ENCODE data around the gene MKS1.
A peak's percentile ranks its signal among the peaks of the same experiment; 100 is the strongest.

Gene MKS1

DNA sequence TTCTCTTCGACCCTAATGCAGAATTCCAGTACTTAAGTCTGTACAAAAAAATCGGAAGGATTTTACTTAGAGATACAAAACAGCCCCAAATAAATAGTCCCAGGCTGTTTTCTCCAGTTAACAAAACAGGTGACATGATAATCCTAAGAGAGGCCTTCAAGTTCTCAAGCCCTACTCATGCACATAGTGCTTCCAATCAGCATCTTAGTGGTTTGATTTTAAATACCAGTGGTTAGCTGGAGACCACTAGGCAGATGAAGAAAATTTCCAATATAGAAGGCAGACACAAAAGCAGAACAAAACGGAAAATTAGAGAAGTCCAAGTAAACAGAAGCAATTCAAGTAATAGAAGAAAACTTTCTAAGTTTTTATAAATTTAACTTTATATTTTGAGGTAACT is 57.5 kb downstream of the MKS1 start:
- DNase-seq (ENCODE audit: low spot score), result no peak

DNA sequence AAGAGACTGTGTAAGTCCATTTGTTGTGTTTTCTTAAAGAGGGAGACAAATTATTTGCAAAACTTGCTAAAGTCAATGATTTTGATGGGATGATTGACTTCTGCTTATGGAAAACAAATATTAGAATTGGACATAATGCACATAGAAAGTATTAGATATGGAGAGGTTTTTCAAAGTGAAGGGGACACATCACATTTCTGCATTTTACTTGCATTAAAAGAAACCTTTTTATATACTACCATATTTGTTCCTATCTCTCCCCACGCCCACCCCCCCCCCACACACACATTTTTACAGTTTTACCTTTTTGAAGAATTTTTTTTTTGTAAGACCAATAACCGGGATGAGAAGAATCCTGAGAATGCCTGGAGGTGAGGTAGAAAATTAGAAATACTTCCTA is 60.9 kb downstream of the MKS1 start:
- DNase-seq (ENCODE audit: low spot score), result no peak

DNA sequence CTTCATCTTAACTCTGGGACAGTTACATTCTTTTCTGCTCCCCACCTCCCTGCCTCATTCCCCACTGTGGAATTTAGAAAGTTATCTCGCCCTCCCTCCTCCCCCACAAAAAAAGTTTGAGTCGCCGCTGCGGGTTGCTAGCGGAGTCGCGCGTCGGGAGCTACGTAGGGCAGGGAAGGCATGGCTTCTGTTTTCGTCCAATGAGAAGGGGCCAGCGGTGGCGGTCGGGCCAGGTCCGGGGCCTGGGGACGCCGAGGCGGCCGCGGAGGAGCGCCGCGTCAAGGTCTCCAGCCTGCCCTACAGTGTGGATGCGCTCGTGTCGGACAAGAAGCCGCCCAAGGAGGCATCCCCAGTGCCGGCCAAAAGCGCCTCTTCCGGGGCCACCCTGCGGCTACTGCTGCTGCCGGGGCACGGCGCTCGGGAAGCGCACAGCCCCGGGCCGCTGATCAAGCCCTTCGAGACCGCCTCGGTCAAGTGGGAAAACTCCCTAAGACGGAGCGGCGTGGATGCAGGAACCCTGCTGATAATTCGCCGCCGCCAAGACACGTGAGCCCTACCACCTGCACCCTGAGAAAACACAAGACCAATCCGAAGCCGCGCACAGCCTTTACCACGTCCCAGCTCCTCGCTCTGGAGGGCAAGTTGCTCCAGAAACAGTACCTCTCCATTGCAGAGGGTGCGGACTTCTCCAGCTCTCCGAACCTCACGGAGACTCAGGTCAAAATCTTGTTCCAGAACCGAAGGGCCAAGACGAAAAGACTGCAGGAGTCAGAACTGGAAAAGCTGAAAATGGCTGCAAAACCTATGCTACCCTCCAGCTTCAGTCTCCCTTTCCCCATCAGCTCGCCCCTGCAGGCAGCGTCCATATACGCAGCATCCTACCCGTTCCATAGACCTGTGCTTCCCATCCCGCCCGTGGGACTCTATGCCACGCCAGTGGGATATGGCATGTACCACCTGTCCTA is 61.9 kb downstream of the MKS1 start:
- peak; percentile 1 for DNase-seq (ENCODE audit: low spot score)
